ENCODE data around the gene ANKRD45.
"Not testable (repeated sequence)": the region's sequence is repeated elsewhere in the genome, so short reads cannot be mapped to it uniquely, and the experiment has no call there.

The ANKRD45 gene

GRCh38 chr1:173572201-173572873 lies 97.3 kb downstream of the ANKRD45 start:
- DNase-seq (ENCODE audit: low read depth, low spot score), result no peak

GRCh38 chr1:173570370-173571007 lies 99.2 kb downstream of the ANKRD45 start:
- no peak for DNase-seq (ENCODE audit: low read depth, low spot score)

GRCh38 chr1:173568483-173568882 lies 101.2 kb downstream of the ANKRD45 start:
- no peak for DNase-seq (ENCODE audit: low read depth, low spot score)

- not testable (repeated sequence) for DNase-seq (ENCODE audit: low read depth, low spot score)
Observed at GRCh38 chr1:173563846-173564245, 105.8 kb downstream of the ANKRD45 start.

- DNase-seq (ENCODE audit: low read depth, low spot score), result no peak
Observed at GRCh38 chr1:173562813-173563212, 106.8 kb downstream of the ANKRD45 start.

- DNase-seq (ENCODE audit: low read depth, low spot score), result no peak
Observed at GRCh38 chr1:173561263-173561662, 108.4 kb downstream of the ANKRD45 start.

GRCh38 chr1:173560285-173560880 lies 109.3 kb downstream of the ANKRD45 start:
- no peak for DNase-seq (ENCODE audit: low read depth, low spot score)

Measured in activated naive CD8-positive, alpha-beta T cell treated with anti-CD3 and anti-CD28 coated beads, Interleukin-2, amount 50 U/mL, for 16 hours (primary cell).